Medulla oblongata (tissue), 1 donor: ENCODE results near the gene TEX19.

Source experiments
- DNase-seq: peaks from one replicate; pipeline ENCODE4 v3.0.0-alpha.2; 2015; ENCODE audit errors: extremely low spot score

The TEX19 gene

GRCh38 chr17:82358465-82359350 is at the start of gene TEX19:
TSS of gene TEX19 (plus strand) at chr17:82359247. CDS start at chr17:82362151, 2,904 bp downstream.
- DNase-seq = no peak

DNA sequence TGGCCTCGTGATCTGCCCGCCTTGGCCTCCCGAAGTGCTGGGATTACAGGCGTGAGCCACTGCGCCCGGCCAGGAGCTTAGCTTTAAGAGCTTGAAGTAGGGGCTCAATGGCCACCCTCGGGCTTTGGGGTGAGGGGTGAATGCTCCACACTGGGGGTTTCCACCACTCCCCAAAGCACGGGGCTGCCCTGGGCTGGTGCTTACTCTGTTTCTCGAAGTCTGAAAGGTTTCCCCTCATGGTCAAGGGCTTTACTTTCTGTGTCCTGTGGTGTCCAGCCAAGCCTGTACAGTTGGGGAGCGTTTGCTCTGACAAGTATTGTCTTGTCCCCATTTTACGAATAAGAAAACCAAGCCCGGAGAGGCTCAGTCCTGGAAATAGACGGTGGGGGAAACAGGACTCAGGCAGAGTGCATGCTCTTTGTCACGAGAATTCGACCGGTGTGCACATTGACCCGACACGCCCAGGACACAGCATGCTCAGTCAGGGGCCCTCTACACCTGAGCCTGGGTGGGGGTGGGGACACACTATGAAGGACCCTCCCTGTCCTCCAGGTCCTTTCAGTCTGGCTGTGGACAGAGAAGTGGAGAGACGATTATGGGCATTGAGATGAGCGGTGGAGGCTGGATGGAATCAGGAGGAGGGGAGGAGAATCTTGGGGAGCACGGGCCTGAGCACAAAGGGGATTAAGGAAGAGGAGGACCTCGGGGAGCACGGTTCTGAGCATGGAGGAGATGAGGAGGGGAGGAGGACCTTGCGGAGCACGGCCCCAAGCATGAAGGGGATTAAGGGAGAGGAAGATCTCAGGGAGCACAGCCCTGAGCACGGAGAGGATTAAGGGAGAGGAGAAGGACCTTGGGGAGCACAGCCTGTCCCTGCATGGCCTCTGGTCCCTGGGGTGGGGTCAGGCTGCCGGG is 49.1 kb upstream of the TEX19 start:
- DNase-seq = no peak

DNA sequence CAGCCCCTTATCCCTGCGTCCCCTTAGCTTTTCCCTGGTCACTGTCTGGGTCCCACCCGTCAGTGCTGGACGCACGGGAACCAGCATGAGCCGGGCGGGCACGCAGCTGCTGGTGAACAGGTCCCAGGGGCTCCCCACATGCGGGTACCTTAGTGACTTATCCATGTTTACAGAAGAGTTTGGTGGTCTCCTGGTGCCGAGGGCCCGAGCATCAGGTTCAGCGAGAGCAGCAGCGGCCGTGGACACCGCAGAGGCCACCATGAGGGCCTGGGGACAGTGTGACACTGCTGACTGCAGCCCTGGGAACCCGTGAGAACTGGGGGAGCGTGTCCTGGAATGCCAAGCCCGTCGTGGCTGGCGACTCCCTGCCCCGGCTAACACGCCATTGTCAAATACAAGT is 48.2 kb upstream of the TEX19 start:
- no peak for DNase-seq

DNA sequence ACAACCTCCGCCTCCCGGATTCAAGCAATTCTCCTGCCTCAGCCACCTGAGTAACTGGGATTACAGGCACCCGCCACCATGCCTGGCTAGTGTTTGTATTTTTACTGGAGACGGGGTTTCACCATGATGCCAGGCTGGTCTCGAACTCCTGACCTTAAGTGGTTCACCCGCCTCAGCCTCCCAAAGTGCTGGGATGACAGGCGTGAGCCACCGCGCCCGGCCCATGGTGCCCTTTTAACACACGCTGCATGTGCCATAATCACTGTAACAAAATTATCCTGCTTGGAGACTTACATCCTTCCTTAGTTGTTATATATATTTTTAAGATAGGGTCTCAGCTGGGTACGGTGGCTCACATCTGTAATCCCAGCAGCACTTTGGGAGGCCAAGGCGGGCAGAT is 47.1 kb upstream of the TEX19 start:
- DNase-seq = no peak

DNA sequence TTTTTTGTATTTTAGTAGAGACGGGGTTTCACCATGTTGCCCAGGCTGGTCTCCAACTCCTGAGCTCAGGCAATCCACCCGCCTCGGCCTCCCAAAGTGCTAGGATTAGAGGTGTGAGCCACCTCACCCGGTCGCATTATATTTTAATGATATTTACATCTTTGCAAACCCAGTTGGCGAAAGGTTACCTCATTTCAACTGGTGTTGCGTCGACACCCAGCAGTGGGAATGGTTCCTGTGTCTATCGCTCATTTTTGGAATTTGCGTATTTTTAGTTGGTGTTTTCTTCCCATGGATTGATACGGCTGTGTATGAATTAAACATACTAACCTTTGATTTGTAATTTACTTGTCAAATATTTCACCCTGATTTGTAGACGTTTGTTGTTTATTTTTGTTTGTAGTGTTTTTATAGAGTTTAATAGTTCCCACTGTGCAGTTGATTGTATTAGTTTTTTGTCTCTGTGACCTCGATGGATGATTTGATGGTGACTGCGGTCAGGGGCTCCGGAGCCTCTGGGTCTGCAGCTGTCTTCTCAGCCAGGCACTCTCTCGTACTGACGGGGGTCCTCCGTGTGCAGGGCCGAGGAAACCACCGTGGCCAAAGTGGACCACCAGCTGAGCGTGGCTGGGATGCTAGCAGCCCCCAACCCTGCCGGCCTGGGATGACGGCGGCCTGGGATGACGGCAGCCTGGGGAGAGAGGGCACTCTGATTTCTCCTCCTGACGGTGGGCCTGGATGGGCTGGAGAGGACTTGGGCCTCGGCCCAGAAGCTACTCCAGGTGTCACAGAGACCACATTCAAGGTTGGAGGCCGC is 45.6 kb upstream of the TEX19 start:
- no peak for DNase-seq

DNA sequence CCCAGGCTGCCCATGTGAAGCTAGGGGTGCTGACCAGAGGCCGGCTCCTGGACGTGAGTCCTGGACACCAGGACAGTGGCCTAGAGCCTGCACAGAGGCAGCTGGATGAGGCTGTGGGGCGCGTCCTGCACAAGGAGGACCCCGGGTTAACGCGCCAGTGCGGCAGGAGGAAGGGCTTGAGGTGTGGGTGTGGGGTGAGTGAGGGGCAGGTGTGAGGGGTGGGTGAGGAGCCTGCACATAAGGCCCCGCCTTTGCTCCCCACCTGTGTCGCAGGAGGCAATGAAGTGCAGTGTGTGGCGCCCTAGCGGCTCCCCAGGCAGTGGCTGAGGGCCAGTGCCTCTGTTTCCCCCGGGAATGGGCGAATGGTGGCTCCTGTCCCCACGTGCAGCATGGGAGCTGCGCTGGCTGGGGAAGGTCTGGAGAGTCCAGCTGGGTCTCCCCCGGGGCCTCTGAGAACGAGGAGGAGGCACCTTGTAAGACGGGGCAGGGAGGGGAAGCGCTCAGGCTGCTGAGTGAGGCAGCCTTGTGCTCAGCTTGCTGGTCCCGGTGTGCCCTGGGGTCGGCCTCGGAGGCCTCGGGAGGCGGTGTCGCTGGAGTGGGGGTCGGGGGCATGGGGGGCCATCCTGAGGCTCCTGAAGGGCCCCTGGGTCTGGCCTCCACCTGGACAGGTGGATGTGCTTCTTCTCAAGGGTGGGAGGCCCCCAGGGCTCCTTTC is 44.9 kb upstream of the TEX19 start:
- no peak for DNase-seq

GRCh38 chr17:82314727-82315605 is 44.1 kb upstream of the TEX19 start:
- no peak for DNase-seq

GRCh38 chr17:82315703-82316358 is 43.2 kb upstream of the TEX19 start:
- DNase-seq = no peak

DNA sequence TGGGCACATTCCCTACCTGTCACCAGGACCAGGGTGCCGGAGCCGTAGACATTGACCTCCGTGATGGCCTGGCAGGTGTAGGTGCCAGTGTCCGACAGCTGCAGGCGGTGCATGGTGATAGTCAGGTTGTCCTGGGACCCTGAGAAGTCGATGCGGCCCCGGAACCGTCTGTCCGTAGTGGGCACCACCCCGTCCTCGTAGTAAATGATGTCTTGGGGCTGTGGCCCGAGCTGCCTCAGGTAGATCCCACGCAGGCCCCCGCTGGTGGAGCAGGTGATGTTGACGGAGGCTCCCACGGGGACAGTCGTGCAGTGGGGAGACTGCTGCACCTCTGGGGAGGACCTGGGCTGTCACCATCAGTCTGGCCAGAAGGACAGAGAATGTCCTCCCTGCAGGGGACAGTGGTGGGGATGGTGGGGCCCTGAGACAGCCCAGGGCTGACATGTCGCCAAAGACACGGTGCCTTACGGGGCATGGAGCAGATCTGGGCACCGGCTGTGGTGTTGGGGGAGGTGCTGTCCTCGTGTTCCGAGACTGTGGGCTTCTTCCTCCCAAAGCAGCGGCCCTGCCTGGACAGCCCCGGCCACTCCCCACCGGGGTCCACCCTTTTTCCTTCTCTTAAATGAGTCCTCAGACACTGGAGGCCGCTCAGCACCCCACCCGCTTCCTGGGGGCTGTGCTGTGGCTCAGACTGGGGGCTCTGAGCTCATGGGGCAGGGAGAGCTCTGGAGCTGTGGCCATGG is 42.2 kb upstream of the TEX19 start:
- DNase-seq = no peak

DNA sequence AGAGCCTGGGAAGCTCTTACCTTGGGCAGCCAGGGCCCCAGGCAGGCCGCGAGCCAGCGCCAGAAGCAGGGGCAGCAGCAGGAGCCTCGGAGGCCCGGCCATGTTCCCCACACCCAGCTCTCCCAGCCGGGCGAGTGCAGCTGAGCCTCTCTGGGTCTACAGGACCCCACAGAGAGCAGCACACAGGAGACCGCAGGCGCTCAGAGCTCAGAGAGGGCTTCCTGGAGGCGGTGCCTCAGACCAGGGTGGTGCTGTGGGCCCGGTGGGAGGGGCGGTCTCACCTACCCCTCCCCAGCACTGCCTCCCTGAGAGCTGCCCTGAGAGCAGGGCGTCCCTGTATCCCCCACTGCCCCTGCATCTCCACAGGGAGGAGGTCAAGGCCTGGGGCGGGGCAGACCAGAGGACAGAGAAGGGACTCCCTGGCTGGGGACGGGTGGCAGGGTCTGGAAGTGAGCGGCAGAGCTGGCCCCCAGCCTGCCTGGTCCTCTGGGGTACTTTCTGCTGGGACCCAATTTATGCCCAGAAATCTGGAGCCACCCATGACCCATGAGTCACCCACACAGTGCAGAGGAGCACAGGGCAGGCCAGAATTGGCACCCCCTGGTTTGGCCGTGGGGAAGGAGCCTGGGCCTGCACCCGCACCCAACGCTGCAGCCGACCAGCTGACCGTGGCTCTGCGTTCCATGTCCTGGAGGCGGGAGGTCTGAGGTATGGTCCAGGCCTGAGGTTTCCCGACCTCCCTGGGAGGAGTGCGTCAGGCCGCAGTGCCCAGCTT is 41.5 kb upstream of the TEX19 start, which contains the start of gene CD7:
CD7 (minus strand) TSS at position 215 of the 775 bp plus-strand sequence; CDS start at position 102, 113 bp downstream.
- DNase-seq = no peak

GRCh38 chr17:82318169-82318498 is 40.9 kb upstream of the TEX19 start:
- DNase-seq = no peak

- no peak for DNase-seq
Measured at GRCh38 chr17:82318772-82319606, 40.1 kb upstream of the TEX19 start.

- DNase-seq = no peak
Measured at GRCh38 chr17:82319619-82320062, 39.4 kb upstream of the TEX19 start.

DNA sequence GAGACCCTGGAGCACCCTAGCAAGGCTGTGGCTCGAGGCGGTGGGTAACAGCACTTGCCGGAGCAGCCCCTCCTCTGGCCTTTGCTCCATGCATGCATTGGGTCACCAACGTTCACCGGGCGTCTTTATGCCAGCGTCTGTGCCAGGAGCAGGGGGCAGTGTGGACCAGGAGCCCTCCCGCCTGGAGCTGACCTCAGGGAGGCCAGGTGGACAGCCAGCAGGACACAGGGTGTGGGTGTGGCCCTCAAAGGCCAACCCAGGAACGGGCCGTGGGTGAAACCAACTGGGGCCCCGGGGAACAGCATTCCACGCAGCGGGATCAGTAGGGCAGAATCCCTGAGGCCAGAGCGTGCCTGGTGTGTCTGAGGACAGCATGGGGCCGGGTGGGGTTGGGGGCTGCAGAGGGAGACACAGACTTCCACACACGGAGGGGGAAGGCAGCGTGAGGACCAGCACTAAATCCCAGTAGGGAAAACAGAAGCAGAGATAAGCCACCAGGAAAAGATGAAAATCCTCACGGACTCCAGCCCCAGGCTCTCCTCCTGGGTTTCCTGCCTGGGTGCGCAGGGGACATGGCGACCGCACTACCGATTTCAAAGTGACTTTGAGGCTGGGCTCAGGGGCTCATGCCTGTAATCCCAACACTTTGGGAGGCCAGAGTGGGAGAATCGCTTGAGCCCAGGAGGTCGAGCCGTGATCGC is 38.8 kb upstream of the TEX19 start:
- DNase-seq = no peak

- DNase-seq = no peak
Measured at GRCh38 chr17:82320956-82321927, 37.8 kb upstream of the TEX19 start.
